Vagina (tissue), 2 donors: Measurements from ENCODE around the gene CSTPP1. TPM values are rescaled to one million over a fixed set of nuclear protein-coding genes. Genes with fewer than 3 reads are reported as not detected.
"Not testable (repeated sequence)": the region's sequence is repeated elsewhere in the genome, so short reads cannot be mapped to it uniquely, and the experiment has no call there.

Experiments
- DNase-seq, 2 donors: peaks; one replicate each; pipeline ENCODE4 v3.0.0-alpha.2; 2017; ENCODE audit errors: extremely low spot score in 2 of 2
- H3K27ac ChIP-seq: fragments of 200-600 bp; sonication (generic); one replicate; pipeline ENCODE4 v1.5.1; 2019
- H3K27me3 ChIP-seq: fragments of 200-600 bp; sonication (generic); one replicate; pipeline ENCODE4 v1.5.1; 2019
- H3K36me3 ChIP-seq, 2 donors: fragments of 200-600 bp; sonication (generic); one replicate each; pipeline ENCODE4 v1.5.1; 2017 to 2019
- H3K4me1 ChIP-seq: fragments of 200-600 bp; sonication (generic); one replicate; pipeline ENCODE4 v1.5.1; 2019
- H3K4me3 ChIP-seq, 2 donors: fragments of 200-600 bp; sonication (generic); 1 replicate in 1 of 2; 2 replicates in 1 of 2; pipeline ENCODE4 v1.5.1; 2016 to 2019
- H3K9me3 ChIP-seq: fragments of 200-600 bp; sonication (generic); one replicate; pipeline ENCODE4 v1.5.1; 2019
- CTCF ChIP-seq, 3 experiments: fragments of 450-650 bp in 2 of 3; fragments of 200-600 bp in 1 of 3; sonication (generic) in 1 of 3; IDR thresholded peaks; one replicate each; pipeline ENCODE4 v1.5.1; 2017 to 2019; ENCODE audit warnings: antibody characterized with exemption in 3 of 3, mild to moderate bottlenecking in 2 of 3, moderate library complexity in 2 of 3
- POLR2A ChIP-seq, 2 donors: fragments of 450-650 bp; IDR thresholded peaks; one replicate each; pipeline ENCODE4 v1.6.1; 2017; ENCODE audit warnings: antibody characterized with exemption in 2 of 2, mild to moderate bottlenecking in 2 of 2, moderate library complexity in 2 of 2
- POLR2AphosphoS5 ChIP-seq, 2 donors: sonication (generic); formaldehyde crosslinking; IDR thresholded peaks; one replicate each; pipeline ENCODE4 v1.9.0; 2017; ENCODE audit warnings: antibody characterized with exemption in 2 of 2, mild to moderate bottlenecking in 2 of 2, low read depth in 1 of 2; ENCODE audit not compliant: insufficient read depth in 1 of 2
- intact Hi-C: fragments of 100-400 bp; cut with DNase I; formaldehyde crosslinking; loops from one replicate; pipeline ENCODE4 v1.15.1; 2023
- total RNA-seq: library from RNA; depleted of rRNA; stranded (reverse); fragments of >200 nt; gene quantifications from one replicate; pipeline ENCODE4 v1.2.3, GENCODE V29; 2016

The CSTPP1 gene
- total RNA-seq, 1 donor from 2014 or later = 30.7 TPM

GRCh38 chr11:46991391-46991790, 54.8 kb downstream of the CSTPP1 start:
- intact Hi-C loops = no loop called here
- TF ChIP-seq POLR2A (IDR thresholded peaks at IDR 0.05) (no peak), POLR2AphosphoS5 (IDR thresholded peaks at IDR 0.05; ENCODE audit: insufficient read depth in 1 of 2, low read depth in 1 of 2) (no peak), CTCF (IDR thresholded peaks at IDR 0.05) (no peak)
- no peak overlapping the region for H3K27ac ChIP-seq
- no peaks in the 10 kb centered on the region for H3K27me3 ChIP-seq
- DNase-seq = no peak
- no peak overlapping the region for H3K4me3 ChIP-seq
- peaks cover 0 to 9% of the 10 kb centered on the region in 2 donors for H3K36me3 ChIP-seq
- H3K4me1 ChIP-seq = no peaks in the 10 kb centered on the region
- no peaks in the 10 kb centered on the region for H3K9me3 ChIP-seq

- H3K27ac ChIP-seq, H3K36me3 ChIP-seq, intact Hi-C loops, H3K27me3 ChIP-seq, H3K4me1 ChIP-seq, H3K4me3 ChIP-seq, DNase-seq, H3K9me3 ChIP-seq: not testable (repeated sequence)
Measured at GRCh38 chr11:46992386-46992785, 55.8 kb downstream of the CSTPP1 start.

- H3K4me1 ChIP-seq, H3K36me3 ChIP-seq, DNase-seq, H3K4me3 ChIP-seq, H3K9me3 ChIP-seq, H3K27me3 ChIP-seq, H3K27ac ChIP-seq, intact Hi-C loops: not testable (repeated sequence)
Measured at GRCh38 chr11:46997796-46998195, 61.2 kb downstream of the CSTPP1 start.

GRCh38 chr11:46999217-46999616, 62.7 kb downstream of the CSTPP1 start:
- no peak overlapping the region for H3K27ac ChIP-seq
- H3K27me3 ChIP-seq = no peaks in the 10 kb centered on the region
- H3K36me3 ChIP-seq = no peaks in the 10 kb centered on the region
- no peak overlapping the region for H3K4me3 ChIP-seq
- H3K4me1 ChIP-seq = peaks cover 11% of the 10 kb centered on the region
- intact Hi-C loops = no loop called here
- no peak for DNase-seq
- no peaks in the 10 kb centered on the region for H3K9me3 ChIP-seq
- TF ChIP-seq POLR2AphosphoS5 (IDR thresholded peaks at IDR 0.05; ENCODE audit: insufficient read depth in 1 of 2, low read depth in 1 of 2) = no peak
- TF ChIP-seq CTCF (IDR thresholded peaks at IDR 0.05) = no peak
- TF ChIP-seq POLR2A (IDR thresholded peaks at IDR 0.05) = no peak

GRCh38 chr11:47000033-47000432, 63.5 kb downstream of the CSTPP1 start:
- peaks cover 16% of the 10 kb centered on the region for H3K4me1 ChIP-seq
- TF ChIP-seq POLR2AphosphoS5 (IDR thresholded peaks at IDR 0.05; ENCODE audit: insufficient read depth in 1 of 2, low read depth in 1 of 2) (no peak), CTCF (IDR thresholded peaks at IDR 0.05) (no peak), POLR2A (IDR thresholded peaks at IDR 0.05) (no peak)
- H3K4me3 ChIP-seq = no peak overlapping the region
- intact Hi-C loops = no loop called here
- no peaks in the 10 kb centered on the region for H3K27me3 ChIP-seq
- no peaks in the 10 kb centered on the region for H3K36me3 ChIP-seq
- H3K9me3 ChIP-seq = no peaks in the 10 kb centered on the region
- DNase-seq = no peak
- no peak overlapping the region for H3K27ac ChIP-seq

GRCh38 chr11:47001781-47002181, 65.2 kb downstream of the CSTPP1 start:
- Histone ChIP-seq H3K36me3 (no peaks in the 10 kb centered on the region), H3K27me3 (no peaks in the 10 kb centered on the region), H3K9me3 (no peaks in the 10 kb centered on the region), H3K4me1 (peaks cover 22% of the 10 kb centered on the region), H3K4me3 (no peak overlapping the region), H3K27ac (no peak overlapping the region)
- intact Hi-C loops = no loop called here
- no peak for DNase-seq
- TF ChIP-seq CTCF (IDR thresholded peaks at IDR 0.05) = no peak
- TF ChIP-seq POLR2AphosphoS5 (IDR thresholded peaks at IDR 0.05; ENCODE audit: insufficient read depth in 1 of 2, low read depth in 1 of 2) = no peak
- no peak for TF ChIP-seq POLR2A (IDR thresholded peaks at IDR 0.05)
